Neuronal stem cell (in vitro differentiated cells): ENCODE data around the gene CACNG5.
A peak's percentile ranks its signal among the peaks of the same experiment; 100 is the strongest.

Source experiments
- DNase-seq: peaks from one replicate; pipeline ENCODE4 v3.0.0-alpha.2; 2013; ENCODE audit warnings: low spot score
- H2AFZ ChIP-seq: one replicate; pipeline ENCODE4 v1.6.1; 2013; ENCODE audit warnings: mild to moderate bottlenecking, low read length, inconsistent platforms
- H2AK5ac ChIP-seq: 2 replicates; pipeline ENCODE4 v1.6.1; 2013; ENCODE audit warnings: low read depth, mild to moderate bottlenecking, inconsistent platforms, low read length, moderate library complexity, mixed read lengths
- H2BK120ac ChIP-seq: 2 replicates; pipeline ENCODE4 v1.6.1; 2013; ENCODE audit warnings: low read depth, mild to moderate bottlenecking, inconsistent platforms, low read length, moderate library complexity, mixed read lengths
- H2BK12ac ChIP-seq: one replicate; pipeline ENCODE4 v1.6.1; 2013; ENCODE audit warnings: low read length, inconsistent platforms
- H2BK15ac ChIP-seq: 2 replicates; pipeline ENCODE4 v1.6.1; 2013; ENCODE audit warnings: mild to moderate bottlenecking, low read length, inconsistent platforms, mixed read lengths
- H2BK5ac ChIP-seq: one replicate; pipeline ENCODE4 v1.6.1; 2013; ENCODE audit warnings: inconsistent platforms, mild to moderate bottlenecking, low read length, moderate library complexity
- H3K14ac ChIP-seq: one replicate; pipeline ENCODE4 v1.6.1; 2013; ENCODE audit warnings: low read length, inconsistent platforms
- H3K18ac ChIP-seq: 2 replicates; pipeline ENCODE4 v1.6.1; 2013; ENCODE audit warnings: low read length, inconsistent platforms
- H3K23ac ChIP-seq: 2 replicates; pipeline ENCODE4 v1.6.1; 2013; ENCODE audit warnings: low read depth, mild to moderate bottlenecking, mixed read lengths, low read length, inconsistent platforms; ENCODE audit not compliant: poor library complexity
- H3K27ac ChIP-seq: replicated peaks from 3 replicates; pipeline ENCODE4 v1.5.1; 2013; ENCODE audit warnings: low read length, inconsistent platforms
- H3K27me3 ChIP-seq, 3 experiments: 2 replicates each; pipeline ENCODE4 v1.6.1; 2013; ENCODE audit warnings: low read length in 3 of 3, mild to moderate bottlenecking in 2 of 3, inconsistent platforms in 1 of 3, low read depth in 1 of 3, mixed read lengths in 1 of 3, moderate library complexity in 1 of 3; ENCODE audit not compliant: control insufficient read depth in 3 of 3, insufficient read depth in 3 of 3
- H3K36me3 ChIP-seq, 2 donors: replicated peaks in 1 of 2; 2 replicates each; pipeline ENCODE4 v1.6.1; 2013; ENCODE audit warnings: low read length in 2 of 2; ENCODE audit not compliant: control insufficient read depth in 2 of 2, insufficient read depth in 2 of 2
- H3K4ac ChIP-seq: 2 replicates; pipeline ENCODE4 v1.6.1; 2013; ENCODE audit warnings: inconsistent platforms, mild to moderate bottlenecking, low read length, moderate library complexity
- H3K4me1 ChIP-seq, 2 donors: 1 replicate in 1 of 2; 2 replicates in 1 of 2; pipeline ENCODE4 v1.6.1; 2013; ENCODE audit warnings: low read length in 2 of 2, low read depth in 1 of 2; ENCODE audit not compliant: control insufficient read depth in 2 of 2, insufficient read depth in 1 of 2
- H3K4me2 ChIP-seq: one replicate; pipeline ENCODE4 v1.6.1; 2013; ENCODE audit warnings: mild to moderate bottlenecking, low read length, inconsistent platforms; ENCODE audit not compliant: insufficient read depth, poor library complexity, severe bottlenecking
- H3K4me3 ChIP-seq, 2 donors: 2 replicates each; pipeline ENCODE4 v1.5.1; 2013; ENCODE audit warnings: low read length in 2 of 2, mild to moderate bottlenecking in 2 of 2, inconsistent platforms in 1 of 2, moderate library complexity in 1 of 2
- H3K79me1 ChIP-seq: one replicate; pipeline ENCODE4 v1.6.1; 2013; ENCODE audit warnings: low read depth, mild to moderate bottlenecking, inconsistent platforms, low read length, moderate library complexity
- H3K9ac ChIP-seq: one replicate; pipeline ENCODE4 v1.6.1; 2013; ENCODE audit warnings: mild to moderate bottlenecking, low read depth, low read length, inconsistent platforms; ENCODE audit not compliant: poor library complexity
- H3K9me3 ChIP-seq, 2 donors: replicated peaks in 1 of 2; 2 replicates each; pipeline versions ENCODE3 to v1.6.1; 2013; ENCODE audit warnings: low read length in 2 of 2, mild to moderate bottlenecking in 2 of 2, inconsistent platforms in 1 of 2, low read depth in 1 of 2, mixed read lengths in 1 of 2, moderate library complexity in 1 of 2; ENCODE audit not compliant: control insufficient read depth in 2 of 2, insufficient read depth in 1 of 2
- H4K8ac ChIP-seq: one replicate; pipeline ENCODE4 v1.6.1; 2013; ENCODE audit warnings: low read depth, mild to moderate bottlenecking, inconsistent platforms, low read length, moderate library complexity
- H4K91ac ChIP-seq: one replicate; pipeline ENCODE4 v1.6.1; 2013; ENCODE audit warnings: low read length, low read depth, mild to moderate bottlenecking, inconsistent platforms; ENCODE audit not compliant: poor library complexity
- WGBS, 2 donors: extraction: QIAGEN DNeasy Blood & Tissue Kit; methylation state at CpG; one replicate each; pipeline ENCODE4 v1.1.7; 2013; ENCODE audit warnings: missing lambda C conversion rate in 2 of 2, mixed read lengths in 1 of 2; ENCODE audit not compliant: insufficient read length in 2 of 2, insufficient replicate concordance in 1 of 2; ENCODE audit errors: extremely low coverage in 2 of 2; 5-methylcytosine and 5-hydroxymethylcytosine counted together

Gene CACNG5

DNA sequence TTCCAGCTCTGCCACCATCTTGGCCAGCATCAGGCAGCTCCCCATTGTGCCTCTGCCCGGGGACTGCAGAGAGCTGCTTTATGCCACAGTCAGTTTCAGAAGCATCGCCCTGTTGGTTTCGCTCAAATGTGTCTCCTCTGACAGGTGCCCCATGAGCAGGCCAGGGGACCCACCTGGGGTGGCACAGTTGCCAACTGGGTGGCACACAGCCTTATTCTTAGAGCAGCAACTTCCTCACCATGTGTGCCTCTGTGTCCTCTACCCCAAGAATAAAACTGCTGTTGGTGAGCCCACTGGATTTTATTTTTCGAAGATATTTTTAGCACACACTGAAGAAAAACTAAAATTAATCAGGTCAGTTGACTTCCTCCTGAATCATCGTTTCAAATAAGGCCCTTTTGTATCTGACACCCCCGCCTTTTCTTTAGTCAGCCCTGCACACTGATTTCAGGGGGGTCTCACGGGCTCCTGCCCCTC is 44.9 kb upstream of the CACNG5 start:
- H2BK120ac ChIP-seq: no peak overlapping the region
- no peak overlapping the region for H3K14ac ChIP-seq
- no peak overlapping the region for H3K18ac ChIP-seq
- no peak overlapping the region for H2BK5ac ChIP-seq
- no peaks in the 10 kb centered on the region for H3K79me1 ChIP-seq
- no peak overlapping the region for H2BK12ac ChIP-seq
- H3K4me3 ChIP-seq: no peak overlapping the region
- H3K23ac ChIP-seq: no peak overlapping the region
- H2AFZ ChIP-seq: no peak overlapping the region
- no peak overlapping the region for H3K9ac ChIP-seq
- H3K36me3 ChIP-seq: peaks cover 0 to 4% of the 10 kb centered on the region in 2 donors
- no peaks in the 10 kb centered on the region for H3K9me3 ChIP-seq
- peaks cover 3 to 7% of the 10 kb centered on the region in 2 donors for H3K4me1 ChIP-seq
- no peak overlapping the region for H4K8ac ChIP-seq
- H3K27me3 ChIP-seq: no peaks in the 10 kb centered on the region
- no peak overlapping the region for H4K91ac ChIP-seq
- WGBS, 2 donors: no CpG with 5 or more reads among the region's 7 CpGs
- no peak overlapping the region for H2AK5ac ChIP-seq
- no peak overlapping the region for H3K4ac ChIP-seq
- DNase-seq: no peak
- H3K4me2 ChIP-seq: no peak overlapping the region
- no peak overlapping the region for H2BK15ac ChIP-seq
- no peak overlapping the region for H3K27ac ChIP-seq

DNA sequence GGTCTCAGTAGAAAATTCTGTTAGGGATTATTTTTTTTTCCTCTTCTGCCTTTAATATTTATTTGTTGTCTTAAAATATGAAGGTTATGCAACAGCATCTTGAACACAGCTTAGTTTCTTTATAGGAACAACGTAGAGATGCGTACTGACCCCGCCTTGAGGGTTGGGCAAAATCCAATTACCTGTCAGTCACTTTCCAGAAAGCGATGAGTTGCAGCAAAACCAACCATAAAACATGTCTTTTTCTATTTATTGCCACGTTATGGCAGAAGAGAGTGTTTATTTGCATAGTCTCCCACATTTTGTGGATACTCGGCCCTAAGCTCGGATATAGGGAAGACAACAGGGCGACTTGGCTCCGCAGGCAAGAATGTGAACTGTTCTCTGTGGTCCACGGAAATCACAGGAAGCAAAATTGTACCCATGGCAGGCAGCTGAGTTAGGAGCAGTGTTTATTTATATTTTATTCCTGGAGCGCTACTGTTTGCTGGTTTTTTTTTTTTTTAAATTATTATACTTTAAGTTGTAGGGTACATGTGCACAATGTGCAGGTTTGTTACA is 44.3 kb upstream of the CACNG5 start:
- Histone ChIP-seq H4K91ac (no peak overlapping the region), H3K27ac (no peak overlapping the region), H3K23ac (no peak overlapping the region), H3K18ac (no peak overlapping the region), H4K8ac (no peak overlapping the region), H2BK12ac (no peak overlapping the region), H2AFZ (no peak overlapping the region), H3K27me3 (no peaks in the 10 kb centered on the region), H2BK5ac (no peak overlapping the region), H2AK5ac (no peak overlapping the region), H3K9ac (no peak overlapping the region), H3K36me3 (peaks cover 0 to 4% of the 10 kb centered on the region in 2 donors), H3K4me1 (peaks cover 3 to 7% of the 10 kb centered on the region in 2 donors), H3K9me3 (no peaks in the 10 kb centered on the region), H3K4ac (no peak overlapping the region), H3K79me1 (no peaks in the 10 kb centered on the region), H3K4me2 (no peak overlapping the region), H3K14ac (no peak overlapping the region), H2BK120ac (no peak overlapping the region), H3K4me3 (no peak overlapping the region), H2BK15ac (no peak overlapping the region)
- no peak for DNase-seq
- no CpG with 5 or more reads among the region's 11 CpGs for WGBS, 2 donors

- Histone ChIP-seq H3K27ac (no peak overlapping the region), H2BK12ac (no peak overlapping the region), H3K4me3 (no peak overlapping the region), H3K14ac (no peak overlapping the region), H3K4me2 (no peak overlapping the region), H2BK120ac (no peak overlapping the region), H3K79me1 (no peaks in the 10 kb centered on the region), H2AFZ (peak overlapping the region; percentile 49), H3K9ac (no peak overlapping the region), H2BK15ac (no peak overlapping the region), H4K8ac (no peak overlapping the region), H3K36me3 (peaks cover 0 to 4% of the 10 kb centered on the region in 2 donors), H4K91ac (no peak overlapping the region), H3K4me1 (peaks cover 3 to 7% of the 10 kb centered on the region in 2 donors), H3K18ac (peak overlapping the region; percentile 66), H3K4ac (no peak overlapping the region), H2BK5ac (no peak overlapping the region), H3K9me3 (no peaks in the 10 kb centered on the region), H2AK5ac (no peak overlapping the region), H3K23ac (no peak overlapping the region), H3K27me3 (no peaks in the 10 kb centered on the region)
- WGBS, 2 donors: no CpG with 5 or more reads among the region's 15 CpGs
- DNase-seq: no peak
Observed at GRCh38 chr17:66791347-66791746, 43.6 kb upstream of the CACNG5 start.

DNA sequence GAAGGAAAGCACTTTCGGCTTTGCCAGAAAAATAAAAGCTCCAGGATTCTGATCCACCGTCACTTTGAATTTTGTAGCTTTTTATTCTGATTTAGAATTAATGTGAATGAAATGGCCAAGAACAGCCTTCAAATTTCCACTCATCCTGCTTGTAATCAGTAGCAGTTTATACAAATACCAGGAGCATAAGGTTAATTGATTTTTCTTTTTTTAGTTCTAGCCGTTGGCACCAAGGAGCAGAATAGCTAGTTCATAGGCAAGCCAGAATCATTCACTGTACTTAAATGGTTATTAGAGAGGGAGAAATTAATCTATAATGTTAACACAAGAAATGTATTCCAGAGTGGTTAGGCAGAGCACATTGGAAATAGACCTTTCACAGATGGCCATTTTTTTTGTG is 41.1 kb upstream of the CACNG5 start:
- no peak overlapping the region for H3K9ac ChIP-seq
- WGBS, 2 donors: no CpG with 5 or more reads among the region's 3 CpGs
- H3K4ac ChIP-seq: no peak overlapping the region
- no peaks in the 10 kb centered on the region for H3K79me1 ChIP-seq
- H3K14ac ChIP-seq: no peak overlapping the region
- no peak overlapping the region for H2BK120ac ChIP-seq
- no peaks in the 10 kb centered on the region for H3K9me3 ChIP-seq
- H3K23ac ChIP-seq: no peak overlapping the region
- no peak overlapping the region for H3K18ac ChIP-seq
- no peak overlapping the region for H4K8ac ChIP-seq
- H3K27me3 ChIP-seq: no peaks in the 10 kb centered on the region
- DNase-seq: no peak
- H3K4me3 ChIP-seq: no peak overlapping the region
- no peak overlapping the region for H2AFZ ChIP-seq
- no peak overlapping the region for H3K4me2 ChIP-seq
- H3K4me1 ChIP-seq: peaks cover 3 to 7% of the 10 kb centered on the region in 2 donors
- no peaks in the 10 kb centered on the region for H3K36me3 ChIP-seq
- H2BK12ac ChIP-seq: no peak overlapping the region
- no peak overlapping the region for H2BK15ac ChIP-seq
- H4K91ac ChIP-seq: no peak overlapping the region
- no peak overlapping the region for H3K27ac ChIP-seq
- no peak overlapping the region for H2BK5ac ChIP-seq
- H2AK5ac ChIP-seq: no peak overlapping the region
